OCI-LY7 (cell line): ENCODE data around the gene ARRB1. TPM values are rescaled to one million over a fixed set of nuclear protein-coding genes. Genes with fewer than 3 reads are reported as not detected.

Experiments used
- BruUV-seq: library from RNA; stranded (reverse); fragments of 400-500 nt; replicated peaks from 2 replicates; lab custom pipeline; 2021; lab: Mats Ljungman, UMichigan
- CTCF ChIA-PET: fragments of 300-600 bp; sonication (Branson Sonifier 250); formaldehyde crosslinking; loops from one replicate; lab custom pipeline; 2022; ENCODE audit warnings: antibody characterized with exemption; ENCODE audit not compliant: unreplicated experiment; lab: Charles Lee
- POLR2A ChIA-PET: fragments of 300-600 bp; sonication (Branson Sonifier 250); formaldehyde crosslinking; loops from one replicate; lab custom pipeline; 2022; ENCODE audit warnings: antibody characterized with exemption; lab: Charles Lee
- DNase-seq: peaks from one replicate; pipeline ENCODE4 v3.0.0-alpha.2; 2015; ENCODE audit warnings: low spot score
- H2AFZ ChIP-seq: fragments of 200-600 bp; sonication (generic), shearing (Covaris generic); 2 replicates; pipeline ENCODE4 v1.6.1; 2014; ENCODE audit warnings: mild to moderate bottlenecking, antibody characterized with exemption, low read length, moderate library complexity
- H3K27ac ChIP-seq: fragments of 200-600 bp; sonication (generic); 2 replicates; pipeline ENCODE4 v1.5.1; 2014; ENCODE audit warnings: mixed run types, low read depth, mild to moderate bottlenecking, moderate library complexity, low read length, inconsistent platforms; ENCODE audit not compliant: poor library complexity, severe bottlenecking
- H3K36me3 ChIP-seq: fragments of 200-600 bp; sonication (generic); 2 replicates; pipeline ENCODE4 v1.6.1; 2014; ENCODE audit warnings: mild to moderate bottlenecking, antibody characterized with exemption, low read length, moderate library complexity, mixed read lengths; ENCODE audit not compliant: insufficient read depth
- H3K4me1 ChIP-seq: fragments of 200-600 bp; sonication (generic); 2 replicates; pipeline ENCODE4 v1.5.1; 2014; ENCODE audit warnings: mild to moderate bottlenecking, low read length; ENCODE audit not compliant: insufficient read depth, poor library complexity, severe bottlenecking
- H3K4me2 ChIP-seq: fragments of 200-600 bp; sonication (generic); 2 replicates; pipeline ENCODE4 v1.6.1; 2014; ENCODE audit warnings: mild to moderate bottlenecking, low read length
- H3K4me3 ChIP-seq: fragments of 200-600 bp; sonication (generic); 2 replicates; pipeline ENCODE4 v1.5.1; 2014; ENCODE audit warnings: mild to moderate bottlenecking, low read depth, low read length; ENCODE audit not compliant: poor library complexity, severe bottlenecking
- H3K79me2 ChIP-seq: fragments of 200-600 bp; sonication (generic); 2 replicates; pipeline ENCODE4 v1.6.1; 2016; ENCODE audit warnings: low read depth, mild to moderate bottlenecking, low read length, moderate library complexity, mixed read lengths; ENCODE audit not compliant: insufficient read depth
- H3K9me2 ChIP-seq: fragments of 200-600 bp; sonication (generic); 2 replicates; pipeline ENCODE4 v1.6.1; 2016; ENCODE audit warnings: mild to moderate bottlenecking, low read length, mixed read lengths; ENCODE audit not compliant: insufficient read depth
- H3K9me3 ChIP-seq: fragments of 200-600 bp; sonication (generic); 2 replicates; pipeline ENCODE4 v1.6.1; 2014; ENCODE audit warnings: mild to moderate bottlenecking, mixed run types, low read length, mixed read lengths
- H4K20me1 ChIP-seq: fragments of 200-600 bp; sonication (generic); 2 replicates; pipeline ENCODE4 v1.6.1; 2014; ENCODE audit warnings: mild to moderate bottlenecking, antibody characterized with exemption, low read length, moderate library complexity, mixed read lengths; ENCODE audit not compliant: insufficient read depth
- EZH2phosphoT487 ChIP-seq: fragments of 200-600 bp; sonication (generic); IDR thresholded peaks from 2 replicates; pipeline ENCODE4 v1.6.1; 2018; ENCODE audit warnings: low read depth, borderline replicate concordance, mild to moderate bottlenecking, mixed run types, antibody characterized with exemption, low read length, moderate library complexity, mixed read lengths
- intact Hi-C: fragments of 100-400 bp; cut with micrococcal nuclease; formaldehyde crosslinking; loops from one replicate; pipeline ENCODE4 v1.10.0; 2022; ENCODE audit not compliant: unreplicated experiment
- total RNA-seq, 2 experiments: library from RNA; depleted of rRNA in 1 of 2; stranded (reverse); fragments of >200 nt in 1 of 2; shearing (Covaris generic) in 1 of 2; gene quantifications; 2 replicates each; pipeline ENCODE4 v1.2.3, GENCODE V29; 2014 to 2022
- TF ChIP-seq, protein P1 (sequence below): fragments of 200-600 bp; sonication (generic); conservative IDR thresholded peaks from 2 replicates; pipeline ENCODE4 v1.5.1; 2014; ENCODE audit warnings: mild to moderate bottlenecking, antibody characterized with exemption, low read length, moderate library complexity, mixed read lengths

Gene ARRB1
- total RNA-seq, 2 experiments from 2014 or later, result not detected

DNA sequence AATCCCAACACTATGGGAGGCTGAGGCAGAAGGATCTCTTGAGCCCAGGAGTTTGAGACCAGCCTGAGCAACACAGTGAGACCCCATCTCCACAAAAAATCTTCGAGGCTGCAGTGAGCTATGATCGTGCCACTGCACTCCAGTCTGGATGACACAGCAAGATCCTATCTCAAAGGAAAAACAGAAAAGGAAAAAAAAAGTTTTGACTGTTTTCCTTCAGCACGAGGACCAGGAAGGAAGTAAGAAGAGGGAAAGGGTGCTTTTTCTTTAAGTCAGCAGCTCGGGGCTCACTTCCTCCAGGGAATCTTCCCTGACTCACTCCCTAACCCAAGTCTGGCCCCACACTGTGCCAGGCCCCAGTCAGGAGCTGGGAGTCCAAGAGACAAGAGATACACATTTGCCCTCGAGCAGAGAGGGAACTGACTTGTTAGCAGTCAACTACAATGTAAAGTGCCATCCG is 14.2 kb downstream of the ARRB1 start:
- BruUV-seq, result no TSS peak
- Histone ChIP-seq H3K36me3 (no peaks in the 10 kb centered on the region), H3K79me2 (no peaks in the 10 kb centered on the region), H3K27ac (no peak overlapping the region), H3K4me2 (no peak overlapping the region), H3K9me3 (no peaks in the 10 kb centered on the region), H3K4me1 (peaks cover 17% of the 10 kb centered on the region), H4K20me1 (no peaks in the 10 kb centered on the region), H3K9me2 (no peaks in the 10 kb centered on the region), H2AFZ (no peak overlapping the region), H3K4me3 (no peak overlapping the region)
- TF ChIP-seq EZH2phosphoT487, result no peak
- TF ChIP-seq, protein P1, sequence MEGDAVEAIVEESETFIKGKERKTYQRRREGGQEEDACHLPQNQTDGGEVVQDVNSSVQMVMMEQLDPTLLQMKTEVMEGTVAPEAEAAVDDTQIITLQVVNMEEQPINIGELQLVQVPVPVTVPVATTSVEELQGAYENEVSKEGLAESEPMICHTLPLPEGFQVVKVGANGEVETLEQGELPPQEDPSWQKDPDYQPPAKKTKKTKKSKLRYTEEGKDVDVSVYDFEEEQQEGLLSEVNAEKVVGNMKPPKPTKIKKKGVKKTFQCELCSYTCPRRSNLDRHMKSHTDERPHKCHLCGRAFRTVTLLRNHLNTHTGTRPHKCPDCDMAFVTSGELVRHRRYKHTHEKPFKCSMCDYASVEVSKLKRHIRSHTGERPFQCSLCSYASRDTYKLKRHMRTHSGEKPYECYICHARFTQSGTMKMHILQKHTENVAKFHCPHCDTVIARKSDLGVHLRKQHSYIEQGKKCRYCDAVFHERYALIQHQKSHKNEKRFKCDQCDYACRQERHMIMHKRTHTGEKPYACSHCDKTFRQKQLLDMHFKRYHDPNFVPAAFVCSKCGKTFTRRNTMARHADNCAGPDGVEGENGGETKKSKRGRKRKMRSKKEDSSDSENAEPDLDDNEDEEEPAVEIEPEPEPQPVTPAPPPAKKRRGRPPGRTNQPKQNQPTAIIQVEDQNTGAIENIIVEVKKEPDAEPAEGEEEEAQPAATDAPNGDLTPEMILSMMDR, result no peak
- DNase-seq, result no peak
- CTCF ChIA-PET, result no interaction called here
- POLR2A ChIA-PET, result no interaction called here
- intact Hi-C loops, result no loop called here

DNA sequence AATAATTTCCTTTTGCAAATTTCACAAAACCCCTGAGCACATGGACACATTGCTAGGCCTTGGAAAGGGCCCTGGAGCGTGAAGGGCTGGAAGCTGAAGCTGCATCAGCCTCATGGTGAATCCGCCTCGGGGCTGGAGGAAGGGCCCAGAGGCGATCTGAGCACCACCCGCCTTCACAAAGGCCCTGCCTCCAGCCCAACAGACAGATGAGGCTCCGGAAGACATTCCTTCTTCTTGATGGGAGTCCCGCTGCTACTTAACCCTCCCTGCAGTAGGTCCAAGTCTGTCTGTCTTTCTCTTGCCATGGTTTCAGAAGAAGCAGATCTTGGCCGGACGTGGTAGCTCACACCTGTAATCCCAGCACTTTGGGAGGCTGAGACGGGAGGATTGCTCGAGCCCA is 16.5 kb downstream of the ARRB1 start:
- Histone ChIP-seq H3K79me2 (no peaks in the 10 kb centered on the region), H3K4me3 (no peak overlapping the region), H2AFZ (no peak overlapping the region), H3K9me3 (no peaks in the 10 kb centered on the region), H3K36me3 (no peaks in the 10 kb centered on the region), H3K4me2 (no peak overlapping the region), H3K27ac (no peak overlapping the region), H4K20me1 (no peaks in the 10 kb centered on the region), H3K9me2 (no peaks in the 10 kb centered on the region), H3K4me1 (peaks cover 7% of the 10 kb centered on the region)
- intact Hi-C loops, result no loop called here
- DNase-seq, result no peak
- CTCF ChIA-PET, result no interaction called here
- BruUV-seq, result no TSS peak
- POLR2A ChIA-PET, result no interaction called here
- TF ChIP-seq, protein P1, result no peak
- TF ChIP-seq EZH2phosphoT487, result no peak

DNA sequence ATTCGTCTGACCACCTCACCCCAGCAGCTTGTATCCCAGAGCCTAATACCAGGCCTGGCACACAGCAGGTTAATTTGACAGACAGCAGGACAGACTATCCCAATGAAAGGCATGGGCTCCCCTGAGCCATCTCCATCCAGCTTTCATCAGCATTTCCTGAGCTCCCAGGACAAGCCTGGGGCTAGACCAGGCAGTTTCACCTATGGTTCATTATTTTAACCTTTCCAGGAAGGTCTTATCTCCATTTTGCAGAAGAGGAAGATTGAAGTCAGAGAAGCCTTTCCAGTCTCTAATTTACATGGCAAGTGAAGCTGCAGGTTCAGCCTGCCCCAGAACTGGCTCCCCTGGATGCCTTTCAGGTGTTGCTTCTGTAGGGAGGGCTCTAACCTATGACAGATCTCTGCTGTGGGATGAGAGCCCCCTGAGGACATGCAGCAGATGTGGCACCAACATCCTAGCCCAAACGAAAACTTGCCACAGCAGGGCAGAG is 17.0 kb downstream of the ARRB1 start:
- intact Hi-C loops, result no loop called here
- Histone ChIP-seq H3K4me3 (no peak overlapping the region), H3K4me1 (peaks cover 1% of the 10 kb centered on the region), H3K36me3 (no peaks in the 10 kb centered on the region), H3K4me2 (no peak overlapping the region), H3K9me2 (no peaks in the 10 kb centered on the region), H4K20me1 (no peaks in the 10 kb centered on the region), H3K79me2 (no peaks in the 10 kb centered on the region), H3K9me3 (no peaks in the 10 kb centered on the region), H2AFZ (no peak overlapping the region), H3K27ac (no peak overlapping the region)
- TF ChIP-seq, protein P1, result no peak
- no peak for TF ChIP-seq EZH2phosphoT487
- POLR2A ChIA-PET, result no interaction called here
- no peak for DNase-seq
- BruUV-seq, result no TSS peak
- CTCF ChIA-PET, result no interaction called here
